Sigmoid colon (tissue), 4 donors: ENCODE results near the gene CCNL1.

Experiments used
- CTCF ChIP-seq, 4 experiments: fragments of 450-650 bp in 3 of 4; fragments of 200-600 bp in 1 of 4; IDR thresholded peaks; one replicate each; pipeline ENCODE4 v1.5.1; 2016 to 2019; ENCODE audit warnings: antibody characterized with exemption in 4 of 4, mild to moderate bottlenecking in 3 of 4, moderate library complexity in 2 of 4
- EP300 ChIP-seq, 4 donors: sonication (generic); formaldehyde crosslinking; IDR thresholded peaks; one replicate each; pipeline ENCODE4 v1.6.1; 2017; ENCODE audit warnings: antibody characterized with exemption in 4 of 4
- POLR2A ChIP-seq, 2 donors: fragments of 450-650 bp; IDR thresholded peaks; one replicate each; pipeline ENCODE4 v1.6.1; 2016; ENCODE audit warnings: antibody characterized with exemption in 2 of 2, mild to moderate bottlenecking in 2 of 2, moderate library complexity in 2 of 2
- POLR2AphosphoS5 ChIP-seq, 4 donors: sonication (generic); formaldehyde crosslinking; IDR thresholded peaks; one replicate each; pipeline ENCODE4 v1.6.1; 2017; ENCODE audit warnings: antibody characterized with exemption in 4 of 4

GRCh38 chr3:157100096-157100477 lies 59.9 kb downstream of the CCNL1 start:
- TF ChIP-seq CTCF (IDR thresholded peaks at IDR 0.05) (no peak), POLR2A (IDR thresholded peaks at IDR 0.05) (no peak), EP300 (IDR thresholded peaks at IDR 0.05) (no peak), POLR2AphosphoS5 (IDR thresholded peaks at IDR 0.05) (no peak)
